Astrocyte of the cerebellum (primary cell): Measurements from ENCODE around the gene RHOBTB3.

Experiments used
- DNase-seq: peaks from one replicate; pipeline ENCODE4 v3.0.0-alpha.2; 2011; ENCODE audit warnings: low read depth
- H3K4me3 ChIP-seq: 2 replicates; pipeline ENCODE4 v1.5.1; 2011; ENCODE audit warnings: mild to moderate bottlenecking, low read depth, low read length, moderate library complexity
- CTCF ChIP-seq: IDR thresholded peaks from 2 replicates; pipeline ENCODE4 v1.5.1; 2012; ENCODE audit warnings: low read length, low read depth, moderate library complexity, mild to moderate bottlenecking; ENCODE audit errors: missing control alignments
- in situ Hi-C: cut with HindIII; loops from 2 replicates; pipeline ENCODE4 v1.10.0; 2017; ENCODE audit warnings: low sequenced_read_pairs

RHOBTB3 gene

GRCh38 chr5:95803271-95804148, 72.4 kb downstream of the RHOBTB3 start:
- in situ Hi-C loops: no loop called here
- no peak for DNase-seq

GRCh38 chr5:95804736-95805539, 73.8 kb downstream of the RHOBTB3 start:
- in situ Hi-C loops: no loop called here

More at GRCh38 chr5:95803271-95804148, 72.4 kb downstream of the RHOBTB3 start:
- no peak for TF ChIP-seq CTCF
- H3K4me3 ChIP-seq: no peak overlapping the region

GRCh38 chr5:95806687-95807086, 75.6 kb downstream of the RHOBTB3 start:
- DNase-seq: no peak
- in situ Hi-C loops: no loop called here
- no peak for TF ChIP-seq CTCF
- no peak overlapping the region for H3K4me3 ChIP-seq

More at GRCh38 chr5:95804736-95805539, 73.8 kb downstream of the RHOBTB3 start:
- no peak for TF ChIP-seq CTCF
- no peak overlapping the region for H3K4me3 ChIP-seq
- DNase-seq: no peak

GRCh38 chr5:95808013-95808685, 77.0 kb downstream of the RHOBTB3 start:
- no peak overlapping the region for H3K4me3 ChIP-seq
- in situ Hi-C loops: no loop called here
- TF ChIP-seq CTCF: no peak
- DNase-seq: no peak

GRCh38 chr5:95808686-95809413, 77.7 kb downstream of the RHOBTB3 start:
- no peak overlapping the region for H3K4me3 ChIP-seq
- in situ Hi-C loops: no loop called here
- no peak for DNase-seq
- TF ChIP-seq CTCF: no peak
